IPS DF 6.9 (cell line): ENCODE measurements around the gene RRN3.
"Not testable (repeated sequence)": the region's sequence is repeated elsewhere in the genome, so short reads cannot be mapped to it uniquely, and the experiment has no call there.

Experiments used
- DNase-seq: peaks from one replicate; pipeline ENCODE4 v3.0.0-alpha.2; 2013; ENCODE audit warnings: low read depth, low spot score
- H3K27ac ChIP-seq: one replicate; pipeline ENCODE4 v1.5.1; 2013; ENCODE audit warnings: low read length, control low read depth
- H3K27me3 ChIP-seq: 2 replicates; pipeline ENCODE4 v1.6.1; 2013; ENCODE audit warnings: mild to moderate bottlenecking, low read length; ENCODE audit not compliant: control insufficient read depth, insufficient read depth
- H3K36me3 ChIP-seq: 2 replicates; pipeline ENCODE4 v1.6.1; 2013; ENCODE audit warnings: low read length; ENCODE audit not compliant: control insufficient read depth, insufficient read depth
- H3K4me1 ChIP-seq: 2 replicates; pipeline ENCODE4 v1.6.1; 2013; ENCODE audit warnings: low read length; ENCODE audit not compliant: control insufficient read depth, insufficient read depth
- H3K4me3 ChIP-seq: 2 replicates; pipeline ENCODE4 v1.5.1; 2013; ENCODE audit warnings: mild to moderate bottlenecking, low read length
- H3K9me3 ChIP-seq: 2 replicates; pipeline ENCODE4 v1.6.1; 2013; ENCODE audit warnings: low read length, inconsistent platforms; ENCODE audit not compliant: control insufficient read depth, insufficient read depth
- WGBS: extraction: QIAGEN DNeasy Blood & Tissue Kit; methylation state at CpG from one replicate; pipeline ENCODE4 v1.1.7; 2013; ENCODE audit warnings: mixed read lengths, missing lambda C conversion rate; ENCODE audit not compliant: insufficient read length, insufficient coverage; 5-methylcytosine and 5-hydroxymethylcytosine counted together

Gene RRN3

DNA sequence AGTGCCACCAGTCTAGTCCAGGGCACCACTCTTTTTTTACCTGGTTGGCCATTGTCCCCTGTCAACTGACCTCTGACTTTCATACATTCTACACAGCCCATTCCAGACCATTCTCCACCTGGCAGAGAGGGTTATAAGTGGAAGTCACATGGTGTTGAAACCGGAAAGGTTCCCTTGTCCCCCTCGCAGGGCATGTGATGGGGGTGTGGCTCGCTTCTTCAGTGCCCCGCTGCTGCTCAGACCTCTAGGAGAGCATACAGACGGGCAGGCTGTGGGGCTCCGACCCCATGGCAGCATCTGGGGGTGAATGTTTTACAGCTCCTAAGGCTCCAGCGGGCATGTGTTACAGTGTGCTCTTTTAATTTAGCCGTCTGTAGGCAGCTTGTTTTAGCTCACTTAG is 67.0 kb downstream of the RRN3 start:
- not testable (repeated sequence) for H3K36me3 ChIP-seq, H3K27ac ChIP-seq, H3K4me3 ChIP-seq, H3K27me3 ChIP-seq, H3K9me3 ChIP-seq, DNase-seq, H3K4me1 ChIP-seq
- WGBS = no CpG with 5 or more reads among the region's 8 CpGs

DNA sequence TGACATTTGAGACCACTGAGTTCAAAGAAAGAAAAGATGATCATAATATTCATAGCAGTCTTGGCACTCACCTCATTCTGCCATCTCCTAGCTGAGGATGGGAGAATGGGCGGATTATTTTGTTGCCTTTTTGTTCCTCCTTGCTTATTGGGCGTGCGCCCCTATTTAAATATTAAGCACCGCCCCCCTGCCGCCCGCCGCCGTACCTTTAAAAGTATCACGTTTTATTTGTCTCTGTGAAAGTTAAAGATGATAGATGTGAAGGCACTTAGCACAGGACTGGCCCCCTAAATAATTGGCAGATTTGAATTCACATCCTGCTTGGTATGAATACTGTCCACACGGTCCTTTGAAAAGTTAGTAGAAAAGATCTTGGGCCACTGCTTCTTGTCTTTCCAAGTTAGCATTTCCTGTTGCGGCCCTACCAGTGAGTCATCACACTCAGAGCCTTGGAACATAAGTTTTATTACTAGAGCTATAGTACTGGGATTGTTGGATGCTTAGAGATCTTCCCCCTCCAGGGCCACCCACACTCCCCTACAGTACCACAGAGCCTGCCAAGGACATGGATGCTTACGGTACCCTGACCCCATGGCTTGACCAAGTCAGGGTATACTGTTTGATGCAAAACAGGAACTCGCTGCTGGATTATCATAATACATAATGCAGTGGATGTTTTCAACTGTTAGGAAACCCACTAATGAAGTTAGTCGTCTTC is 68.7 kb downstream of the RRN3 start:
- not testable (repeated sequence) for DNase-seq, H3K27ac ChIP-seq, H3K4me3 ChIP-seq, H3K36me3 ChIP-seq, H3K4me1 ChIP-seq, H3K27me3 ChIP-seq, H3K9me3 ChIP-seq
- WGBS = no CpG with 5 or more reads among the region's 14 CpGs

DNA sequence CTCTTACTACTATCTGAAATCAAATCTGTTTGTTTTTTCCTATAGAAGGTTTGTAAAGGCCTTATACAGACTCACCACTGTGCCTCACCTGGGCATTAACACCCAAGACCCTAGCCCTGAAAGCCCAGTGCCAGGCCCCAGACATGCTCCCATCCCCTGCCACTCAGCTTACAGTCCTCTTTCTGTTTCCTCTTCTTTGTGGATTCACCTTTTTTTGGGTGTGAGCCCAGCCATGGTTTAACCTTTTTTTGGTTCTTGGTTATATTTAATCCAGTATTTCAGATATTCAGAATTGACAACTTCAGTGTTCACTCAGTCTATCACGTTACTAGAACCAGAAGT is 69.2 kb downstream of the RRN3 start:
- not testable (repeated sequence) for H3K9me3 ChIP-seq, H3K4me3 ChIP-seq, H3K4me1 ChIP-seq, H3K27ac ChIP-seq, DNase-seq, H3K27me3 ChIP-seq, H3K36me3 ChIP-seq
- WGBS = no CpG with 5 or more reads among the region's 1 CpG

DNA sequence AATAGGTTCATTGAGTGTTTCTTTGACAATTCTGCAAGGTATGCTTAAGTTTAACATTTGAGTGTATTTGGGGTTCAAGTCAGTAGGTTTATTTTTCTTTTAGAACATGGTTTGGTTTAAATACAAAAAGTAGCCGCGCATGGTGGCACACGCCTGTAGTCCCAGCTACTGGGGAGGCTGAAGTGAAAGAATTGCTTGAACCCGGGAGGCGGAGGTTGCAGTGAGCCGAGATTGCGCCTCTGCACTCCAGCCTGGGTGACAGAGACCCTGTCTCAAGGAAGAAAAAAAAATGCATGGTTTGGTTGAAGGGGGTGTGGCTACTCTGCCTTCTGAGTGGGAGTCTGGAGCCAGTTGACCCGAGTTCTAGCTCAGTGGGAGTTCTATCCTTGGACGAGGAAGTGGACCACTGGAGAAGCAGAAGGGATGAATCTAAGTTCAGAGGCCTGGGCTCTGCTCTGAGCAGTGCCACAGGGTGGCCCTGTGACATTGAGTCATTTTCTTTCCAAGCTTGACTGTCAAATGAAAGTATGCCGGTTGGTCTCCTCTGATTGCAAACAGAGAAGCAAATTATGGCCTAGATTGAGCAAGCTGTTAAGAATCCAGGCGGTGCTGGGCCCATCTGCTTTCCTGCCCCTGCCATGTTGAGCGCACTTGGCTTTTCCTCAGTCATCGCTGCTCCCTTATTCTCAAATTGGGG is 70.5 kb downstream of the RRN3 start:
- DNase-seq = not testable (repeated sequence)
- WGBS = no CpG with 5 or more reads among the region's 13 CpGs

DNA sequence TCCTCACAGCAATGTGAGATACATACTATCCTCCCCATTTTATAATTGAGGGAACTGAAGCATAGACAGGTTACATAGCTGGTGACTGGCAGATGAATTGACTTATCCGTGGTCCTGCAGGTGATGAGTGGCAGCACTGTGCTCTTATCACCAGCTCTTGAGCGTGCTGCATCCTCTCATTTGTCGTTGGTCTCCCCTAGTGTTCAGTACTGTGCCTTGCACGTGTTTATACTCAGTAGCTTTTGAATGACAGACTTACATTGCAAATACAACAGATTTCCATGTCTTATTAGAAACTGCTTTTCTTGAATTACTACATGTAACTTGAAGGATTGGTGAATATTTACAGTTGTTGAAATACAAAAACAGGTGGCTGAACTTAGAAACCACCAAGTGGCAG is 71.9 kb downstream of the RRN3 start:
- DNase-seq = peak; percentile 45
- WGBS = no CpG with 5 or more reads among the region's 4 CpGs
- H3K4me1 ChIP-seq, H3K9me3 ChIP-seq, H3K36me3 ChIP-seq, H3K27me3 ChIP-seq, H3K27ac ChIP-seq, H3K4me3 ChIP-seq: not testable (repeated sequence)

More for the DNA sequence above, 70.5 kb downstream of the RRN3 start:
- H3K4me1 ChIP-seq, H3K9me3 ChIP-seq, H3K4me3 ChIP-seq, H3K36me3 ChIP-seq, H3K27me3 ChIP-seq, H3K27ac ChIP-seq: not testable (repeated sequence)

DNA sequence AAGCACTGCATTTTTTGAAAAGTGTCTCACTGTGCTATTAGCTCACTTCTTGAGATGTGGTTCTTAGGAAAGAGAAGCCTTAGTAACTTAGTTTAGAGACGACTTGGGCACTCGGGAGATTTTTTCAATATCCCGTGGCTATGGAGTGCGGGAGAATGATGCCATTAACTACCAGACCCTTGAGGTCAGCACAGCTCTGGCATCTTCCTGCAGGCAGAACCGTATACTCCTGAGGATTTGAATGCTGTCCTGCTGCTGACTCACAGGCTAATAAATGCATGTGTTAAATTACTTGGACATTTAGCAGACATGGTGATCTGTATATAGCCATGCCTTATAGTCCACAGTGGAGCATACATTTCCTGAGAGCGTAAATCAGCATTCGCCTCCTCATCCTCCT is 72.6 kb downstream of the RRN3 start:
- not testable (repeated sequence) for H3K27ac ChIP-seq, H3K4me1 ChIP-seq, H3K36me3 ChIP-seq, H3K27me3 ChIP-seq, H3K9me3 ChIP-seq, H3K4me3 ChIP-seq, DNase-seq
- WGBS = no CpG with 5 or more reads among the region's 7 CpGs

DNA sequence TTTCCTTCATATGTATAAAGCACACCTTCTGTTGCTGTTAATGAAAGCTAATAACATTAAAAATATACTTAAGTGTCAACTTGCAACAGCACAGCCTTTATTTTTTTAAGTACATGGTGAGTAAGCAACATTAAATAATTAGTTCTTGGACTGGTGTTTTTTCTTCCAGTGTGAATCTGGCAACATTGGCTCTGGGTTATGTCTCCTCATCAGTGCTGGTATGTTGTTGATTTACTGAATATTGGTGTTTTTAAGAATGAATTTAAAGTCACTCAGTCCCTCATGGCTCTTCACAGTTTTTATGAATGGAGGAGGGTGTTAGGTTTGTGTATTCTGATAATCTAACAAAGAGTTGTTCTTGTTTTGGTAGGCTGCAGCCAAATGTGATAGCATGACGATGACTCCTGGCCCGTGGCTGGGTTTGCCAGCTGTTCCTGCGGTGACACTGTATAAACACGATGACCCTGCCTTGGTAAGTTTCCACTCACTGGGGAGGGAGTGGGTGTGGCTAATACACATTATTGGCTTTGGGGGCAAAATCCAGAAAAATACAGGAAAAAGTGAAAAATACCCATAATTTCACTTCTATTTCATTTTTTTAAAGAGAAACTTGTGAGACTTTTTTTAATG is 77.0 kb downstream of the RRN3 start:
- not testable (repeated sequence) for H3K4me1 ChIP-seq, DNase-seq, H3K4me3 ChIP-seq, H3K27ac ChIP-seq, H3K27me3 ChIP-seq, H3K9me3 ChIP-seq
- peaks cover 12% of the 10 kb centered on the region; the same call in 1 of the 2 replicates for H3K36me3 ChIP-seq
- no CpG with 5 or more reads among the region's 4 CpGs for WGBS

DNA sequence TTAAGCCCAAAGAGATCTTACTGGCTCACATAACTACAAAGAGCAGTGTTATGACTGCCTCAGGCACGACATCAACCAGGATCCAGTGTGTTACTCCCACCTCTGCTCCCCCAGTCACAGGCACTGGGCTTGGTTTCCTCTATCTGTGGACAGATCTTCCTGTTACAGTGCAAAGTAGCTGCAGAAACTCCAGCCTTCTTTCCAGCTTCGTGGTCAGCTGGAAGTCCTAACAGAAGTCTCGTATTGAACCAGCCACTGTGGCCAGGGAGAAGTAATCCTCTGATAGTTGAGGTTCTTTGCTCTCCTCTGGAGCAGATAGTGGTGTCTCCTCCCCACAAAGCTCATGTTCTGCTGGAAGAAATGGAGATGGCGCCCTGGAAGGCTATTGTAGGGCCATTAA is 77.7 kb downstream of the RRN3 start:
- WGBS = no CpG with 5 or more reads among the region's 4 CpGs

DNA sequence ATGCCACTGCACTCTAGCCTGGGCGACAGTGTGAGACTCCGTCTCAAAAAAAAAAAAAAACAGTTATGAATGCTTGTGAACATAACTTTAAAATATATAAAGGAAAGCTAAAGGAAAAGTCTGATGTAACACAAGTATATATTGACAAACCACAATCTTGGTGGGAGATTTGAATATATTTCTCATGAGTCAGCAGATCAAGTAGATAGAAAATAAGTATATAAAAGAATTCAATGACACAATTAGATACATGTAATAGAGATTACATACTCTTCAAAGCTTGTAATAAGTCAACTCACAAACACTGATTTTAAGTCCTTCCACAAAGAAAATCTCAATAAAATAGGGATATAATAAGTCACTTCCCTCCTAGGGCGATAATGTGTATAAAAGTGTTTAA is 78.4 kb downstream of the RRN3 start:
- not testable (repeated sequence) for H3K9me3 ChIP-seq, DNase-seq, H3K4me1 ChIP-seq, H3K27me3 ChIP-seq, H3K4me3 ChIP-seq, H3K27ac ChIP-seq
- WGBS = no CpG with 5 or more reads among the region's 3 CpGs
- H3K36me3 ChIP-seq = peaks cover 12% of the 10 kb centered on the region; the same call in 1 of the 2 replicates

More for the DNA sequence above, 77.7 kb downstream of the RRN3 start:
- peaks cover 12% of the 10 kb centered on the region; the same call in 1 of the 2 replicates for H3K36me3 ChIP-seq
- H3K27me3 ChIP-seq, H3K27ac ChIP-seq, H3K4me3 ChIP-seq, H3K4me1 ChIP-seq, H3K9me3 ChIP-seq, DNase-seq: not testable (repeated sequence)

DNA sequence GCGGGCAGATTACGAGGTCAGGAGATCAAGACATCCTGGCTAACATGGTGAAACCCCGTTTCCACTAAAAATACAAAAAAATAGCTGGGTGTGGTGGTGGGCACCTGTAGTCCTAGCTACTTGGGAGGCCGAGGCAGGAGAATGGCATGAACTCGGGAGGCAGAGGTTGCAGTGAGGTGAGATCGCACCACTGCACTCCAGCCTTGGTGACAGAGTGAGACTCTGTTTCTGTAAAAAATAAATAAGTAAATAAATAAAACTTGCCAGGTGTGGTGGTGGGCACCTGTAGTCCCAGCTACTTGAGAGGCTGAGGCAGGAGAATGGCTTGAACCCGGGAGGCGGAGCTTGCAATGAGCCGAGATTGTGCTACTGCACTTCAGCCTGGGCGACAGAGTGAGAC is 81.1 kb downstream of the RRN3 start:
- not testable (repeated sequence) for DNase-seq, H3K4me1 ChIP-seq, H3K27ac ChIP-seq, H3K36me3 ChIP-seq, H3K9me3 ChIP-seq, H3K27me3 ChIP-seq, H3K4me3 ChIP-seq
- no CpG with 5 or more reads among the region's 10 CpGs for WGBS
